Esophagus mucosa (tissue), 1 donor: ENCODE results near the gene FAM219A. TPM values are rescaled to one million over a fixed set of nuclear protein-coding genes. Genes with fewer than 3 reads are reported as not detected.
"Not testable (repeated sequence)": the region's sequence is repeated elsewhere in the genome, so short reads cannot be mapped to it uniquely, and the experiment has no call there.

Experiments
- ATAC-seq: fragments of 200-7000 bp; cut with Tn5 transposase; one replicate; pipeline ENCODE4 v1.9.1; 2020
- total RNA-seq: library from RNA; stranded (reverse); gene quantifications from one replicate; pipeline ENCODE4 v1.2.4, GENCODE V29; 2023
- donor health status: DM: yes; HTN: yes; CAD: no.

FAM219A gene
- total RNA-seq, 1 donor from 2014 or later = 4.5 TPM

DNA sequence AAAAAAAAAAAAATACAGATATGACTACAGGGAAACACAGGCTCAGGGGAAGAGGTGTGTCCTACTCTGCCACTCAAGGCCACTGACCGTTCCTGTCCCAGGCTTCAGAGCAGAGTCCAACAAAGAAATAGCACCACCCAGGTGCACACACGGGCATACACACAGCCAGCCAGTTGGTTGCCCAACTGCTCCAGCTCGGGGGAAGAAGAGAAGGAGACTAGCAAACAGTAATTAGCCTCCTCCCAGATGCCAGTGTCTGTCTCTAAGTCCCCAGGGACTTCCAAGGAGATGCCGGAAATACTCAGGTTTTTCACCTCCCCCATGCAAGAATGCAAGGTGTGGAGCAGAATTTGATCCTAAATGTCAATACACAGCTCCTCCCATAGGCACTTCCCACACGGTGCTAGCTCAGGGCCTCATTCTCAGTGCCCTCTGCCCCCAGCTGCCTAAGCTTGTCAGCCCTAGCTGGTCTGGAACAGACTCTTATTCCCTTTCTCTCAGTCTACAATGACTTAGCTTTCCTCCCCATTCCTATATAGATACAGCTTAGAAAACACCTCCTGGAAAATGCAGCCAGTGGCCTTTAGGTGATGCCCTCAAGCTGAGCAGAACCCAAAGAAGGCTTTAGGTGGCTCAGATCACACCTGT, 83.3 kb downstream of the FAM219A start:
- no peak for ATAC-seq

DNA sequence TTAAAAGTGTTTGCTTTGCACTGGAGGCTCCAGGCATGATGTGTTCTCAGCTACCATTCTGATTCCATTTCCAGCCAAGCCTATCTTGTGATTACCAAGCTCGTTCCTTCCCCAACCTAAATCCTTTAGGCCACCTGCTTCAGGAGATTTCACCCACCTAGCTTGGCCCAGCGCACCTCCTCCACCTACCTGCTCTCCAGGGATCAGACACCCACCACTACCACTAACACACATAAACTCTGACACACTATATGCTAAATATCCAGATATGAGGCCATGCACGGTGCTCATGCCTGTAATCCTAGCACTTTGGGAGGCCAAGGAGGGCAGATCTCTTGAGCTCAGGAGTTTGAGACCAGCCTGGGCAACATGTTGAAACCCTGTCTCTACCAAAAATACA, 84.0 kb downstream of the FAM219A start:
- ATAC-seq = no peak

DNA sequence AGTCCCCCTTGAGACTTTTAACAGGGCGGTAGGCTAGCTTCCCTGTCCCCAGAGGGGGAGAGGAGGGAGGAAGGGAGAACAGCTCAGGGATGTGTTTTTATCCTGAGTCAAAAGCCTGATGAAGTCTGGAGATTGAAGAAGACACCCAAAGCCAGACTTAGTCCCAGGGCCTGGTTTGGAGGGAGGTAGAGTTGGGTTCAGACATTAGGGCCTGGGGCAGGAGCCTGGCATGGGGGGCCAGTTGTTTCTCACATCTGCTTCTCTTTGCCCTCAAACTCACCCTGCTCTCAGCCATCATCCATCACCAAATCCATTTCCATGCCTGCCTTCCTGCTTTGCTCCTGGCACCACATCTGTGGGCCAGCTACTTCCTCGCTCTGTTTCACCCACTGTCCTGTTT, 84.6 kb downstream of the FAM219A start:
- no peak for ATAC-seq

DNA sequence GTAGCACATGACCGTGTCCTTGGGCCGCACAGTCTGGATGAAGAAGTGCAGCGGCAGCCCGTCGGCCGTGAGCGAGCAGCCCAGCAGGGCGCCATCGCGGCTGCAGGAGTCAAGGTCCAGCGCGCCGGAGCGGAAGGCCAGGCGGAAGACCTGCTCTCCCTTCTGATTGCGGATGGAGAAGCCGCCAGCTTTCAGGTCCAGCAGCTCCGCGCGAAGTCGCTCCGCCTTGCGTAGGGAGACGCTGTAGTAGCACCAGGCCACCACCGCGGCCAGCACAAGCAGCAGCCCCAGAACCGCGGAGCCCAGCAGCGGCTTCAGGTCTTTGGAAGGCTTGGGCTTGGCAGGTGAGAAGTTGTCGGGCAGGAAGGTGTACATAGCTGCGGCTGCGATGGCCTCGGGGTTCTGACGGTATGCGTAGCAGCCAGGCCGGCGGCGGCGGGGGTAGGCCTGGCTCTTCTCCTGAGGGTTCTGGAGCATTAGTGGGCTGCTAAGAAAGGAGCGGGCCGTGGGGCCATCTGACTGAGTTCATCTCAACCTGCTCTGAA, 85.8 kb downstream of the FAM219A start:
- ATAC-seq = no peak

DNA sequence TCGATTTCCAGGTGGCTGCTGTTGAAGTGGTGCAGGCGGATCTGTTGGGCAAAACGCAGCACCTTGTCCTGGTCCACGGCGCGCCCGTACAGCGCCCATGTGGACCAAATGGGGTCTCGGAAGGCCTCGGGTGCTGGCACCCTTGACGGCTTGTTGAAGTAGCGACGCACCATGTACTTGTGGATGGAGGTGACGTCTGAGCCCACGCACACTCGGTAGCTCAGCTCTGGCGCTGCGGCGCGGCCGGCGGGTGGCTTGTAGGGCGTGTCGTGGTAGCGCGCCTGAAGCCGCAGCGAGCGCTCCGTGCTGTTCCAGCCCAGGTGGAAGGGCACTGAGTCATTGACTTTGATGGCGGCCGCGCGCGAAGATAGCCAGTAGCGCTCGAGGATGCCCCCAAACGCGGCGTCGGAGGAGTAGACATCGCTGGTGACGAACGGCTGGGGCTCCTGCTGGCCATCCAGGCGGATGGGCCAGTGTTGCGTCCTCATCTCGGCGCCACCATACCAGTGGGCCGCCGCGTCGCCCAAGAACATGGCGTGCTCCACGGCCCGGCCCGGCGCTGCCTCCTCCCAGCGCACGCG, 86.4 kb downstream of the FAM219A start:
- ATAC-seq = no peak

DNA sequence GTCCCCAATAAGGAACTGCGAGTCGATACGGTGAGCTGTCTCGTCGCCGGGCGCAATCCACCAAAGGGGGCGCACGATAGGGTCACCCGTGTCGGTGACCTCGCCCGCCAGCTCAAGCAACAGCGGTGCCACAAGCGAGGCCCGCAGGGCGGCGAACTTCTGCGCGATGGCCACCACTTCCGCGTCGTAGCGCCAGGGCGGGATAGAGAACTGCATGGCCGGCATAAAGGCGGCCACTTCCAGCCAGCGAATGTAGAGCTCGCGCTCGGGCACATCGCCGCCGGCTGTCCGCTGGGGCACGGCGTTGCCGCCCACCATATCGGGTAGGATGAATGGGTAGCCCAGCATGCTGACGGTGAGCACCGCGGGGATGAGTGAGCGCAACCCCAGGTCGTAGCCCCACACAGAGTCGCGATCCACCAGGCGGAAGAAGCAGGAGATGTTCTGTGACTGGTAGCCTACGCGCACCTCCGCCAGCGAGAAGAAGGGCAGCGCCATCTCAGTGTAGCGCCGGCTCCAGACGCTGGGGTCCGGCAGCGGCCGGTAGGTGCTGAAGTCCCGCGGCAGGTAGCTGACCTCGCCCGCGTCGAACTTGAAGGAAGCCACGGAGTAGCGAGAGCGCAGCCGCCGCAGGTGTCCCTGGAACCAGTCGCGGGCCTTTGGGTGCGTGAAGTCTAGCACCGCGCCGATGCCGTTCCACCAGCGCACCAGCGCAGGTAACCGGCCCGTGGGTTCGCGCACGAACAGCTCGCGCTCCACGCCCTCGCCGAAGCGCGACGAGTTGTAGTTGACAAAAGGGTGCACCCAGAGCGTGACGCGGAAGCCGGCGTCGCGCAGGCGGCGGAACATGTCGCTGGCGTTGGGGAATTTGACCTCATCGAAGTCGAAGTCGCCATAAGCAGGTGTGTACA, 87.1 kb downstream of the FAM219A start:
- ATAC-seq = no peak

DNA sequence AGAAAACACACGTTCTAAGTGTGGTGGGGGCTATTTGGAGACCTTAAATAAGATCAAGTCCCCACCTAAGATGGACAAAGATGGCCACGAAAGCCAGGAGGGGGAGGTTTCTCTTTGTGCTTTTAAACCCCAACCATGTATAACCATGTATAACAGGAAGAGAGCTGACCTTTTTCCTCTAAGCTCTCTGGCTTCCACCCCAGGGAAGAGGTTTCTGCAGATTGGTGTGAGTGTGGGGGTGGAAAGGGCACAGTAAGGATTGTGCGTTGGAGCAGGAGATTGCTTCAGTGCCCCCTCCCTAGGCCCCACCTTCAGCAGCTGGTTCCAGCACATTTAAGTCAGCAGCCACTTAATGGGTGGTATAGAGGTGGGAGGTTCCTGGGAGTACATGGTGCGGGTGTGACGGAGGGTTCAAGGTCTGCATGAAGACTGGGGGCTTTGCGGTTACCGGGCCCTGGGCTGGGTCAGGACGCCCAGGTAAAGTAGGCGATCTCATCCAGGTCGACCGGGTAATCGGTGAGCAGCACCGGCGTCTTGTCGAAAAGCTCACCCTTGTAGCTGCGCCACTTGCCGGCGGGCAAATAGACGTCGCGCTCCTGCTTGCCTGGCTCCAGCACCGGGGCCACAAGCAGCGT, 87.9 kb downstream of the FAM219A start:
- ATAC-seq = no peak

DNA sequence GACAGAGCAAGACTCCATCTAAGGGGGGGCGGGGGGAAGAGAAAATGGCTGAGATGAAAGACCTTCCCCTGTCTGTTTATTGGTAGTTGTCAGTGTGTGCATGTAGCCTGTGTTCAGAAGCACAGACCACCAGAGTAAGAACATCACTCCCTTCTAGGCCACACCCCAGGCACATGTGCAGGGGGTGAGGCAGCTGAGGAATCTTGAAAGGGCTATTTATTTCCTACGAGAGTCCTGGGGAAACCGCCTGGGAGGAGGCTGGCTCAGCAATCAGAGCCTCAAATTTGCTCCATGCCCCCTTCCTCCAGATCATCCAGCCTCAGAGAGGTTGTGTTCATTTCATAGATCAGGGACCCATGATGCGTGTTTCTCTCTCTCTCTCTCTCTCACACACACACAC, 88.7 kb downstream of the FAM219A start:
- ATAC-seq = no peak

DNA sequence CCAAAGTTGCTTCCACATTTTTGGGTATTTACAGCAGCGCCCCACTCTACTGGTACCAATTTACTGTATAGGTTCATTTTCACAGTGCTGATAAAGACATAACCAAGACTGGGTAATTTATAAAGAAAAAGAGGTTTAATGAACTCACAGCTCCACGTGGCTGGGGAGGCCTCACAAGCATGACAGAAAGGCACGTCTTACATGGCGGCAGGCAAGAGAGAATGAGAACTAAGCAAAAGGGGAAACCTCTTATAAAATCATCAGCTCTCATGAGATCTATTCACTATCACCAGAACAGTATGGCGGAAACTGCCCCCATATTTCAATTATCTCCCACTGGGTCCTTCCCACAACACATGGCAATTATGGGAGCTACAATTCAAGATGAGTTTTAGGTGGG, 89.6 kb downstream of the FAM219A start:
- not testable (repeated sequence) for ATAC-seq

DNA sequence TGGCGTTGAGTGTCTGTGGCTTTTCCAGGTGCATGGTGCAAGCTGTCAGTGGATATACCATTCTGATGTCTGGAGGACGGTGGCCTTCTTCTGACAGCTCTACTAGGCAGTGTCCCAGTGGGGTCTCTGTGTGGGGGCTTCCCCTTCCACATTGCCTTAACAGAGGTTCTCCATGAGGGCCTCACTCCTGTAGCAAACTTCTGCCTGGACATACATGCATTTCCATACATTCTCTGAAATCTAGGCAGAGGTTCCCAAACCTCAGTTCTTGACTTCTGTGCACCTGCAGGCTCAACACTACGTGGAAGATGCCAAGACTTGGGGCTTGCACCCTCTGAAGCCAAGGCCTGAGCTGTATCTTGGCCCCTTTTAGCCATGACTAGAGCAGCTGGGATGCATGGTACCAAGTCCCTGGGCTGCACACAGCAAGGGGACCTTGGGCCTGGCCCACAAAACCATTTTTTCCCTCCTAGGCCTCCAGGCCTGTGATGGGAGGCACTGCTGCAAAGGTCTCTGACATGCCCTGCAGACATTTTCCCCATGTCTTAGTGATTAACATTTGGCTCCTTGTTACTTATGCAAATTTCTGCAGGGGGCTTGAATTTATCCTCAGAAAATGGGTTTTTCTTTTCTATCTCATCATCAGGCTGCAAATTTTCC, 90.5 kb downstream of the FAM219A start:
- ATAC-seq = not testable (repeated sequence)

DNA sequence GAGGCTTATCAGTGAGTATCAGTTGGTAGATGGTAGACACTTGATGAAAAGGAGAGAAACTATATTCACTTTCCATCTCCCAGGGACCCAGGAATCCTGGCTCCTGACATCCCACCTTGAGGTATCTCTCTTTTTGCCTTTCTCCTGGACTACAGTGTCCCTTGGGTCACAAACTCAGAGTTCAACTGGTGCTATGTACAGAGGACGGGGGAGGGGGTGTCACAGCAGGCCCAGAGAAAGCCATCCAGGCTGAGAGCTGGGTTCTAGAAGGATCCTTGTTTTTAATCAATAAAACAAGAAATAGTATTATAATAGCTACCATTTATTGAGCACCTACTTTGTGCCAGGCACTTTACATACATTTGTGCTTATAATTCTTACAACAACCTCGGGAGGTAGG, 92.0 kb downstream of the FAM219A start:
- no peak for ATAC-seq

DNA sequence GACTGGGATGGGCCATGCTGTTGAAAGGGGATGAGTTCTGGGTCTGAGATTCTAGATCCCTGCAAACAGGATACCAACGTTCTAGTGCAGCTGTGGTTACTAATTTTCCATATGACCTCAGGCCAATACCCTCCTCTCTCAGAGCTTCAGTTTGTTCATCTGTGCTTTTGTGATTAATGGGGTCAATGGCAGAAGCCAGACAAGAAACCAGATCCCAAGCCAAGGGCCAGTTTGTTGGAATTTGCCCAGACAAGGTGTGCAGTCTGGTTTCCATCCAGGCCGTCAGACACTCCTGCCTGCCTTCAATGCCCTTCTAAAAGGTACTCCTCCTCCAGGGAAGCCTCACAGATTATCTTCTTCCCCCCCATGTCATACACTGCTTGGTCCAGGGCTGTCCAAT, 93.1 kb downstream of the FAM219A start:
- ATAC-seq = no peak

DNA sequence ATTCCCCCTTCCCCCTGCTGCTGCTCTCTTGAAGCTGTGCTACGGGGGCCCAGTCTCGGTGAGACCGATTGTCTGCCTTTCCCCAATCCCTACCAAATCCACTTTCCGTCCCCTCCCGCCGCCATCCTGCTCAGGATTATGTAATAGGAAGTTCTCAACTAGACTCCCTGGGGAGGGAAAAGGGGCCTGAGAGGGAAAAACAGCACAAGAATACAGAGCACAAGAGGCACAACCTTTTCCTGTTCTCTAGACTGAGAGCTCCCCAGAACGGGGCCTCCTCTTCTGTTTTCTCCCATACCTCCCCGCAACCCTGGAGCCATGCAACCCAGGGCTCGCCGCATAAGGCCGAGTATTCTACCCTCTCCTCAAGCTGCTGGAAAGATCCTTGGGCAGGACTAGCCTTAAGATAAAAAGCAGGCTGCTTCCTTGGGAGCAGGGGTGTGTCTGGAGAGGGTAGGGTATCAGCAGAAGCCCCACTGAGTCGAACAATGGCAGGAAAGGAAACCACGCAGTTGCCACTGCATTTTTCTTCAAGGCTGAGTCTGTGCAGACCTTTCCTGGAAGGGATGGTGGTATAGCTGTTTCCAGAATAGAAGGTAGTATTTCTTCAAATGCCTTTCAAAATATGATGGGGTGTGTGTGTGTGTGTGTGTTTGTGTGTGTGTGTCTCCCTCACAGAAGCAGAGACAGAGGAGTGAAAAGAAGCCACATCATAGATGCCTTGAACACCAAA, 94.6 kb downstream of the FAM219A start:
- ATAC-seq = no peak

DNA sequence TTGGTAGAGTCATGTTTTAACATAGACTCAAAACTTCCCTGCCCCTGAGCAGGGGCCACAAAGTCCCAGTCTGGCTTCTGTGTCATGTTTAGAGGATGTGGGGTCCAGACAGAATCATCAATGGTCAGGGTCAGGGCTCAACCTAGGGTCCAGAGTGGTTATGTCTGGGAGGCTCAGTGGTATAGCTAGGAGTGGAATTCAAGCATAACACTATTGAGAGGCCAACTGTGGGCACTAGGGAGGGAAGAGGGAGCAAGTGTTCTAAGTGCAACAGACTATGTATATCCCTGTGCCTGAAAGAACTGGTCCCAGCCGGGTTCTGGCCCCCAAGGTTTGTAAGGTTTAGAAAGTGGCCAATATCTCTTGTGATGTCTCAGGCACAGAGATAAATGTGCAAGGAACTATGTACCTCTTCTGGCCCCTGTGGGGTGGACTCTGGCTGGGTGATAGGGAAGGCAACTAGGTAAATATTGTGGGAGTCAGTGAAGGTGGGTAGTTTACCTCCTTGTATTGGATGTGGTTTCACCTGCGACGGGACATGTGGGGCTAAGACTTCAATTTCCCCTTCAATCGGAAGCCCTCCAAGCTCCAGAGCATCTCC, 95.7 kb downstream of the FAM219A start:
- no peak for ATAC-seq

DNA sequence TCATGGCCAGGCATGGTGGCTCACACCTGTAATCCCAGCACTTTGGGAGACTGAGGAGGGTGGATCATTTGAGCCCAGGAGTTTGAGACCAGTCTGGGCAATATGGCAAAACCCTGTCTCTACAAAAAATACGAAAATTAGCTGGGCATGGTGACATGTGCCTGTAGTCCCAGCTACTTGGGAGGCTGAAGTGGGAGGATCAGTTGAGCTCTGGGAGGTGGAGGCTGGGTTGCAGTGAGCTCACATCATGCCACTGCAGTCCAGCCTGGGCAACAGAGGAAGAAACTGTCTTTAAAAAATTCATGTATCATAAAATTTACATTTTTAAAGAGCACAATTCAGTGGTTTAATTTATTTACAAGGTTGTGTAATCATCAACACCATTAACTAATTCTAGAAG, 105.4 kb downstream of the FAM219A start:
- ATAC-seq = not testable (repeated sequence)

DNA sequence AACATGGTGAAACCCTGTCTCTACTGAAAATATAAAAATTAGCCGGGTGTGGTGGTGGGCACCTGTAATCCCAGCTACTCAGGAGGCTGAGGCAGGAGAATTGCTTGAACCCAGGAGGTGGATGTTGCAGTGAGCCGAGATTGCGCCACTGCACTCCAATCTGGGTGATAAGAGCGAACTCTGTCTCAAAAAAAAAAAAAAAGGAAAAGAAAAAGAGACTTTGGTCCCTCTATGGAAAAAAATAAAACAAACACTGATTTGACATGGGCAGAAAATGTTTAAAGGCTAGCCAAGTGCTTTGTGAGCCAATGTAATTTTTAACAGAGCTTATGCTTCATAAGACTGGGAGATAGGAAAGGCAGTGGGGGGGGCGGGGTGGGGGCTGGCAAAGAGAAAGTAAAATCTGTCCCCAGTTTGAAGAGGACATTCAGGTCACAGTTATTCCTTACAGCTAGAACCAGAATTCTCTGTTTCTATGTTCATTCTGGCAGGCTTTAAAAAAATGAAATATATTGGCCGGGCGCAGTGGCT, 106.2 kb downstream of the FAM219A start:
- not testable (repeated sequence) for ATAC-seq

DNA sequence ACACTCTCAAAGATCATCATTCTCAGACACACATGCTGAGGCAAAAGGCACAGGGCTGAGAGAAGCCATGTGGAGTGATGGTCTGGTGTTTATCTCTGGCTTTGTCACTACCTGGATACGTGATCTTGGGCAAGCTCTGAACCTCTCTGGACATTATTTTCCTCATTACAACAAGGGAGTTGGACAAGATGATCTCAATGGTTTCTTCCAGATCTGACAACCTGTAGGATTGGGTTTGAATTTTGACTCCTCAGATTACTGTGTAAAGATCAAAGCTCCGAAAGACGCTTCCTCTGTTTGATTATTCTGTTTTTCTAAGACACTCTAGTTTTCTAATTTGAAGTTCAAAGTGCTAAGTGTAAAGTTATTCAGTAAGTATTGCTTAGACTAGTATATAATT, 109.0 kb downstream of the FAM219A start:
- no peak for ATAC-seq
